C1 segment of cervical spinal cord (tissue), 14 donors: ENCODE data around the gene SSBP4.

Source experiments
- DNase-seq, 14 donors: peaks; one replicate each; lab custom pipeline; 2025; lab: John Stamatoyannopoulos, UW

The SSBP4 gene

GRCh38 chr19:18419699-18420460, 682 bp downstream of the SSBP4 start:
- peak in 1 of 14 donors; percentile 19 for DNase-seq

- DNase-seq: no peak
Measured at GRCh38 chr19:18420930-18421329, 1.7 kb downstream of the SSBP4 start.

GRCh38 chr19:18421371-18421959, 2.3 kb downstream of the SSBP4 start:
- DNase-seq: no peak

GRCh38 chr19:18422530-18423191, 3.5 kb downstream of the SSBP4 start:
- no peak for DNase-seq

- no peak for DNase-seq
Measured at GRCh38 chr19:18423258-18424020, 4.2 kb downstream of the SSBP4 start.

GRCh38 chr19:18424122-18424889, 5.1 kb downstream of the SSBP4 start:
- no peak for DNase-seq

- DNase-seq: no peak
Measured at GRCh38 chr19:18424890-18425514, 5.8 kb downstream of the SSBP4 start.

- DNase-seq: peak in 3 of 14 donors; percentile 14 to 58 (median 21)
Measured at GRCh38 chr19:18425515-18426415, 6.6 kb downstream of the SSBP4 start.

- no peak for DNase-seq
Measured at GRCh38 chr19:18426416-18426767, 7.2 kb downstream of the SSBP4 start.

- DNase-seq: no peak
Measured at GRCh38 chr19:18427080-18427742, 8.0 kb downstream of the SSBP4 start.

- no peak for DNase-seq
Measured at GRCh38 chr19:18427743-18428113, 8.5 kb downstream of the SSBP4 start.

GRCh38 chr19:18428173-18428786, 9.1 kb downstream of the SSBP4 start:
- no peak for DNase-seq

- DNase-seq: peak in 10 of 14 donors; percentile 23 to 81 (median 62)
Measured at GRCh38 chr19:18428787-18429674, 9.8 kb downstream of the SSBP4 start.

GRCh38 chr19:18429717-18430416, 10.7 kb downstream of the SSBP4 start:
- DNase-seq: no peak

GRCh38 chr19:18430417-18431144, 11.4 kb downstream of the SSBP4 start:
- no peak for DNase-seq
